GM19452 (cell line): ENCODE results near the gene TACR2.

Experiments used
- ATAC-seq: cut with Tn5 transposase; IDR thresholded peaks from one replicate; pipeline ENCODE4 v1.9.1; 2021; ENCODE audit not compliant: unreplicated experiment

TACR2 gene

DNA sequence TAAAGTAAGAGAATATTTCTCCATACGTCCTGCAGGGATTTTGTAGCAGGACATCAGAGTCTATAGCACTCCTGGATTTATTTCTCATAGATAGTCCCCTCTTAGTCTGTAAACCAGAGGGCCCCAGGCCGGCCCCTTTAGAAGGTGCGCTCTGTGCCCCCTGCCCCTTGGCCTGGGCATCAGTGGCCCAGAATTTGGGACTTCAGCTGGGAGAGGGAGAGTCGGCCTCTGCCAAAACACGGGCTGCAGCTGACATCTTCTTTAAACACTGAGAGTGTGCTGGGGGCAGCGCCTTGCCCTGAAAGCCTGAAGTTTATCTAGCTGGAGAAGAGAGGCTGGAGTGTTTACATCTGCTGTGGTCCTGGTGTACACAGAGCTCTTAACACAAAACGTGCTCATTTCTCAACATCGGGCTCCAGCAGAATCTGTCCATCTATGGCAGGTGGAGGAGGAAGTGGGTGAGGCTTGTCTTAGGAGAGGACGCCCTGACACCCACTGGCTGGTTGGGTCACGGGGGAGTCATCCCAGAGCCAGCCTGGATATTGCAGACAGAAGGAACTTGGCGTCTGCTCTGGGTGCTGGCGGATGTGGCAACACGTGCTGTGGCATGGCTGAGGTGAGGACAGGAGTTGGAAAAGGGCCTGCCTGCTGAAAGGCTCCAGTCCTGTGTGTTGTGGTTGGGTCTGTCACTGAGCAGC, 5.0 kb upstream of the TACR2 start:
- no peak for ATAC-seq

DNA sequence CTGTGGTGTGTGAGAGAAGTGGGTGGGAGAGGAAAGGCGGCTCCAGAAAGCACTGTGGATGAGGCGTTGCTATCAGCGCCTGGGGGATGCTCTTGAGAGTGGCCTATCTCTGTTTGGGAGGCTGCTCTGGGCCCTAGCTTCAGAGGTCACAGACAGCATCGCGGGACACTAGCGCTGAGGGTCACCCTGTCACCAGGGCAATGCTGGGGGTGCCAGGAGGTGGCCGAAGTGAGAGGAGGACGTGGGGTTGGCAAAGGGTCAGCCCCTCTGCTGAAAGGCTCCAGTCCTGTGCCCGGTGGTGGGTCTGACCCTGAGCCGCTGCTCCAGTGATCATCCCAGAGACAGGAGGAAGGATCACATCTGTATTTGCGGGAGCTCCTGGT, 3.0 kb upstream of the TACR2 start:
- no peak for ATAC-seq

DNA sequence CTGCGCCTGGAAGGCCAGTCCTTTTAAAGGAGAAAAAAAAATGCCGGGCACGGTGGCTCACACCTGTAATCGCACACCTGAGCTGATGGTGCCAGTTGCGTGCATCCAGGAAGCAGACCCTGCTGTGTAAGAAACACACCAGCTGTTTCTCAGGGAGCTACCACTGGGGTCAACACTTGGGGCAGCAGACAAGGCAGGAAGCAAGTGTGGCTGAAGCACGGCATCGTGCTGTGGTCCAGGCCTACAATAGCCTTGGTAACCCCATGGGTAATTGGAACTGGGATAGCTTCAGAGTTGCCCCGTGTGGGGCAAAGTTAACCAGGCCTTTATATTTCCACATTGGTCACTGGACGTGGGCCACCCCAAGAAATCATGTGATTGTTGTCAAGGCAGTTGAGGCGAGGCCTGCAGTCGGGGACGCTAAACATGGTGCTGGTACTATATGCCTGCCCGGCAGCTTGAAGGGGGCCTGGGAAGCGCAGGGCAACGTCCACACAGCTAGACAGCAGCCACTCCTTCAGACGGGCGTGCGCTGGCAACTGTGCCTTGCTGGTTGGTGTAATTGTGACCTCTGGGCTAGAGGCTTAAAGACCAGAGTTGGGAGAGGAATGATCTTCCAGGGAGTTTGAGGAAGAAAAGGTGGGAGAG, 2.5 kb upstream of the TACR2 start:
- no peak for ATAC-seq

DNA sequence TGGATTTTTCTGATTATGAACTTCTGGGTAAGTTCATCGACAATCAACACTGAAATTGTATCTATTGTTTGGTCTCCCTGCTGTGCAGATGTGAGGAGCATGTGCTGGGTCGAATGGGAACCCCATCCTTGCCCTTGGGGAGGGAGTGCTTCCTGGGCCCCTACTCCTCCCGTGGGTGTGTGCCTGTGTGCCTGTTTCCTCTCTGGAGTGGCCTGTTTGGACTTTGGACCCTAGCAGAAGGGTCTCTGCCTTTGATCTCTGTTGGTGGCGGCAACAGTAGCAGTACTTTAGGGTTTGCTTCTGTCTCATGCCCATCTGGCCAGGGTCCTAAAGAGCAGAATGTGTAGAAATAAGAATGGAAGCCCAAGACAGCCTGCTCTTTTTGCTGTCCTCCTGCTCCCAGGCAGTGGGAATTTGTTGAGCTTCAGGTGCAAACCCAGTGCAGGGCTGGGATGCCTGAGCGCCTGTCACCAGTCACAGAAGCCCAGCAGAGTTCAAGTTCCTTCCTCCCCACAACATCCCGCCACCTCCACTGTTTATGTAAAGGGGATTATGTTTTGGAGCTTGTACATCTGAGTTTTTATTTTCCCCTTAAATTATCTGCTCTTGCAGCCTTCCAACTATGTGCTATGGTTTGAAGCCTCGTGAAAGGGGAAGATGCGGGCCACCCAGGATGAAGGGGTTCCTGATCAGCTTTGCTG, 1.5 kb upstream of the TACR2 start:
- no peak for ATAC-seq

DNA sequence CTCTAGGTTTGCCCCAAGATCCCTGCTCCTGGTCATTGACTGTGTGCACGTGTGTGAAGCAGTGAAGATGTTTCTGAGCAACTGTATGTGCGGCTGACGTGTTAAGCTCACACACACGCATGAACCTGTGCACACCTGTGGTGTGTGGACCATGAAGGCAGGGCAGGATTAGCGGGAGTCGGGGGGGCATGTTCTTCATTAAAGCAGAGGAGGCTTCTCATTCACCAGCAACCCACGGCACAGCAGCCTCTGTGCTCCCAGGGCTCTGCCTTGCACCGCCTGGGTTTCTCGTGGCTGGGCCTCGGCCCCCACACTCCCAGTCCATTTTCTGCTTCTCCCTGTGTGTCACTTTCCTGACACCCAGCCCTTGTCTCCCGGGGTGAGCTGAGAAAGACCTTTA, 824 bp upstream of the TACR2 start:
- no peak for ATAC-seq

DNA sequence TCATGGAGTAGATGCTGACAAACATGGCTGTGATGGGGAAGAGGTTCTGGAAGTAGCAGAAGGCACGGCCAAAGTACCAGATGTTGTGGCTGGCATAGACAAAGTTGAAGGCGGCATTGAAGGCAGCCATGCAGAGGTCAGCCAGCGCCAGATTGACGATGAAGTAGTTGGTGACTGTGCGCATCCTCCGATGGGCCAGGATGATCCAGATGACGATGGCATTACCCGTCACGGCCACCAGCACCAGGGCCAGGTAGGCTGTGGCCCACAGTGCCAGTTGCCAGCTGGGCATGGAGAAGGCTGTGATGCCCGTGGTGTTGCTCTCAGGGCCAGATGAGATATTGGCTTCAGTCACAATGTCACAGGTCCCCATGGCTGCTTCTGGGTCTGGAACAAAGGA, 767 bp downstream of the TACR2 start:
- no peak for ATAC-seq

DNA sequence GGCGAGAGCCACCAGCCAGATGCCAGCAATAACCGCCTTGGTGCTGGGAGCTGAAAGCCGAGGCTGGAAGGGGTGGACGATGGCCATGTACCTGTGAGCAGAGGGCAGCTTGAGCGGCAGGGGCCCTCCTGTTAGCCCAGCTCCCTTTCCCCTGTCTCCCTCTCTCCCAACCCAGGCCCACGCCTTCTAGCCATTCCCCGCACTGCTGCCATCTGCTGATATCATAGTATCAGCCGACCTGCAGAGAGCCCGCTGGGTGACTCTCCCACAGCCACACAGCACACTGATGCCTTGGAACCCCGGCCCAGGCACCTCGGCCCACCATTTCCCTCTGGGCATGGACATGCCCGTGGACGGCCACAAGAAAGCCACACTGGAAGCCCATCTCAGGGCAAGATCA, 1.7 kb downstream of the TACR2 start:
- ATAC-seq = no peak

DNA sequence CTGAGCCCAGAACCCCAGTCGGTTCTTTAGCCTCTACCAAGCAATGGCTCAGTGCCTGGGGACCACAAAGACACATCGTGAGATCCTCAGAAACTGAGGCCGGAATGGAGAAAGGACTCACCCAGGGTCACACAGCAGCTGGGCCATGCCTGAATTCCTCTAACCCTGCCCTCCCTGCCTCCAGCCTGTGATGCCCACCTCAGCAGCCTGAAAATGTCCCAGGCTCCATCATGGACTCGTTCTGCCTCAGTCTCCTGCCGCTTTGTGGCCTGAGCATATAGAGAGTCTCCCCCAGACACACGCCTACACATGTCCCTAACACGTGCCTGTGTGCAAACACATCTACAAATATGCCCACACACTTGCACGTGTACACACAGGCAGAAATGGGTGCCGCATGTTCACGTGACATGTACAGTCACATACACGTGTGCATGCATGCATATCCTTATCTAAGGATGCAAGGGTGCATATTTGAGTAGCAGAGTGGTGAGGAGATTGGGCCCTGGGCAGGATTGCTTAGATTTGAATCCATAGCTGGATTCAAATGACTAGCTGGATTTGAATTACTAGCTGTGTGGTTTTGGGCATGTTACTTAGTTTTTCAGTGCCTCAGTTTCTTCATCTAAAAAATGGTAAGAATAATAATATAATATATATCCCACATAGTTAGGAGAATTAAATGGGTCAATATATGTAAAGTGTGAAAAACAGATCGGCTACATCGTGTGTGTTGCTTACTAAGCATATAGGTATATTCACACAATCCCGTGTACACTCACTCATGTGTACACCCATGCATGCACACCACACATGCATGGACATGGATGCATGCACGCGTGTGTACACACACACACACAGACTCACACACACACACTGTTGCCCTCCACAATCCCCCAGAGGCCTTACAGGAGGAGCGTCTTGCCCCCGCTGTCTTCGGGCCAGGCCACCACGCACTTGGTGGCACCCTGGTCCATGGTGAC, 2.4 kb downstream of the TACR2 start:
- no peak for ATAC-seq

DNA sequence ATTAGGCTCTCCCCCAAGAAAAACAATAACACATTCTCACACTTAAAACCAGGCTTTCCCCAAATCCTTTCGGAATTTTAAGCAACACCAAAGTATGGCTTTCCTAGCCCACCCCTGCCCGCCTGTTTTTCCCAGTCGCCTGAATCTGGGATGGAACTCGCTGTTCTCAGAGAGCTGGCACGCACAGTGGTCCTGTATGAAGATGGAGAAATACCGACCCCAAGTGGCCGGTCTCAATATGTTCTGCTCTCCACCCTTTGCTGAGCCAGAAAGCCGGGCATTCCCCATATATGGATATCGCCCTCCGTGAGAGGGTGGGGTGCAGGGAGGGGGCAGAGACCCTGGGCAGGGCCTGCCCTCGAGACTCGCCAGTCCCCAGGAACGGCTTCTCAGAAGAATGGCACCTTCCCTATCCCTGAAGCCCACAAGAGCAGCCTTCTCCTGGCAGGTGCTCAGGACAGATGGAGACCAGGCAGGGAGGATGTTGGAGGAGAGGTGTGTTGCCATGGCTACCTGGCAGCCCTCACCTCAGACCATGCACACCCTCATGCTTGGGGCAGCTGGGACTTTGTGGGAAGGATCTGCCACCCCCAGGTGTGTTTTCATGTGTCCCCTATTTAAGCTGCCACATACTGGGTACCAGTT, 3.4 kb downstream of the TACR2 start:
- ATAC-seq = no peak

DNA sequence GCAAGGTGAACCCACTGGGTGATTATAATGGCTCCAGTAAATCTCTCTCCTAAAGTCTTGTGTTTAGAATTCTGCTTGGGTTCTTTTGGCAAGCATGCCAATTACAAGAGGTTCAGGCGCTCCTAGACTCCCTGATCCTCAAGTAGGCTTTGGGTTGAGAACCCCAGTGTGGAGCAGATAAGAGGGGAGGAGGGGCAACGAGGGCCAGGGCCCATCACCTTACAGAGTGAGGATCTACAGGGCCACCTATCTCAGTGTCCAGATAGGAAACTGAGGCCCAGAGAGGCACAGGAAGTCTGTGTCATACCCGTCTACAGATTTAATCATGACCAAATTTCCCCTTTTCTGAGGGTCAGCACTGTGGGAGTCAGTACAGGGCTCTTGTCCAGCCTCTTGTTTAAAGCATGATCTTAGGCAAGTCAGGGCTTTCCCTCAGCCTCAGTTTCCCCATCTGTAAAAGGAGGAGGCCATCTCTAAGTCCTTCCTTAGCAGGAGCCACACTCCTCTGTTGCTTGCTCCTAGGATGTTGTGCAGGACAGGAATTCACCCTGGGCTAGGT, 4.4 kb downstream of the TACR2 start:
- no peak for ATAC-seq

DNA sequence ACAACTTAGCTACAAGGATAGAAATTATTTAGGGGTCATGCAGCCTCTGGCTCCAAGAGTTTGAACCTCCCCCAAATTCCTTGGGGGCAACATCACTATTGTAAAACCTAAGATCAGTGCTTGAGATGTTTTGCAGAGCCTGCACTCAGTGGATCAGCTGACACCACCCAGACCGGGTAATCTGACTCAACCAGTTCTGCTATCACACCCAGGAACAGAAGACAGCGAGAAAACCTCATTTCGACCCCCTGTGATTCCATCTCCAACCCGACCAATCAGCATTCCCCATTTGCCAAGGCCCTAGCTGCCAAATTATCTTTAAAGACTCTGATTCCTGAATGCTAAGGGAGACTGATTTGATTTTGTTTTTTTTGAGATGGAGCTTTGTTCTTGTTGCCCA, 5.2 kb downstream of the TACR2 start:
- ATAC-seq = no peak

DNA sequence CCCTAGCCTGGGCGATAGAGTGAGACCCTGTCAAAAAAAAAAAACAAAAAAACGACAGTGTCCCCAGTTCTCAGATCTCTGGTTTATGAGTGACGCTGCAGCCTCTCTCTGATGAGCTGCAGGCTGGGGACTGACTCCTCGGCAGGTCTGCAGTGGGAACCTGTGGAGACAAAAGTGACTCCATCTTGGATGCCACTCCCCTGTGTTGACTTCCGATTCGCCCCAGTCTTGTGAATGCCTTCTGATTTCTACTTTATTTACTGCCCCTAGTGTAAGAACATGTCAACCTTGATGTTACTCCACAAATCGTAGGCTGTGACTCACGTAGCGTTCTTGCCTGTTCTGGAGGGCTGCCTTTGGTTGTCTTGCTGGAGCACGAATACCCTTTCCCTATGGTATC, 6.2 kb downstream of the TACR2 start:
- no peak for ATAC-seq

DNA sequence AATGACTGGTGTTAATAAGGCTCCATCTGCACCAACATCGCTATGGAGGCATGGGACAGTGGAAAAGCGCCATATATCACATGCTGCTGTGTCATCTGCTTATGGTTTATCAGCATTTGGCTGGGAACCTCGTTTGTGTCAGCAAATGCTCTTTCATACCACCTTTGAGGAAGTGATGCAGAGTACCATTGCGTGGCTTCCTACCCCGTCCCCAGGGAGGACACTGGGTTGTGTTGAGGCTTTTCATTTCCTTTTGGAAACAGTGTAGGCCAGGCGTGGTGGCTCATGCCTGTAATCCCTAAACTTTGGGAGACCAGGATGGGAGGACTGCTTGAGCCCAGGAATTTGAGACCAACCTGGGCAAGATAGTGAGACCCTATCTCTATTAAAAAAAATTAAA, 6.8 kb downstream of the TACR2 start:
- peak; percentile 42 for ATAC-seq

DNA sequence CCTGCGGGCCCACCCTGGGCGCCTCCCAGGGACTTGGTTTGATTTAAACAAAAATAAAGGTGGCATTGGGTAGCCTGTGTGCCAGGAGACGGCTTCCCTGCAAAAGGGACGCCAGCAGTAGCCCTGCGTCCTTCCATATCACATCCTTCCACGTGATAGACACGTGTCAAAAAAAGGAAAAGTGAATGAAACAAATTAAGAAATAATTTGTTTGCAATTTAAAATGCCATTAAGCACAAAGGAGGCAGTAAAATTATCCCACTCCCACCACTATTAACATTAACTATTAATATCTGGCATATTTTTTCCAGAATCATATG, 7.6 kb downstream of the TACR2 start:
- ATAC-seq = no peak

DNA sequence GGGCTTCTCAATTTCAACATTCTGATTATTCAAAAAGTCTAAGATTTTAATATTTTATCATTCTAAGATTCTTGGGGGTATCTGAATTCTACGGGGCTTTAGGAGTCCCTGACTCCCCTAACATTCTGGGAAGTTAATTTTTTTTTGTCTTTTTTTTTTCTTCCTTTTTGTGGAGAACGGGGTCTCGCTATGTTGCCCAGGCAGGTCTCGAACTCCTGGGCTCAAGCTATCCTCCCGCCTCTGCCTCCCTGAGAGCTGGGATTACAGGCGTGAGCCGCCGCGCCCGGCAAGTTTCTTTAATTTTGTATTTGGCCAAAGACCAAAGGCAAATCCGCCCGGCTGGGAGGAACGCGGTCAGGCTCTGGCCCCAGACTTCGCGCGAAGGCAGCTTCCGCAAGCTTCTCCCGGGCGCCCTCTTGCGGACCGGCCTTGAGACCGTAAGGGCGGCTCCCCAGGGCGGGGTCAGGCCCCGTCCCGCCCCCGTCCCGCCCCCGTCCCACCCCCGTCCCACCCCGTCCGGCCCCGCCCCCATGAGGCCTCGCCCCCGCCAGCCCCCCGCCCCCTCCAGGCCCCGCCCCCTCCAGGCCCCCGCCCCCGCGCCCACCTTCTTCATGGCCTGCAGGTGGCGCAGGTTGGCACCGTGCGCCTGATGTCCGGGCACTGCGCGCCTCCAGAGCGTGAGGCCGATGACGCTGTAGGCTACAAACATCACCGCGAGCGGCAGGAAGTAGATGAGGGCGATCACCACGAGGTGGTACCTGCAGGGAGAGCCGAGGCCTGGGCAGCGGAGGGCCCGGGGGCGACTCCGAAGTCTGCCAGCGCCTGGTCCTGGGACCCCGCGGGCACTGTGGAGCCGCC, 8.2 kb downstream of the TACR2 start:
- ATAC-seq = peak; percentile 75

DNA sequence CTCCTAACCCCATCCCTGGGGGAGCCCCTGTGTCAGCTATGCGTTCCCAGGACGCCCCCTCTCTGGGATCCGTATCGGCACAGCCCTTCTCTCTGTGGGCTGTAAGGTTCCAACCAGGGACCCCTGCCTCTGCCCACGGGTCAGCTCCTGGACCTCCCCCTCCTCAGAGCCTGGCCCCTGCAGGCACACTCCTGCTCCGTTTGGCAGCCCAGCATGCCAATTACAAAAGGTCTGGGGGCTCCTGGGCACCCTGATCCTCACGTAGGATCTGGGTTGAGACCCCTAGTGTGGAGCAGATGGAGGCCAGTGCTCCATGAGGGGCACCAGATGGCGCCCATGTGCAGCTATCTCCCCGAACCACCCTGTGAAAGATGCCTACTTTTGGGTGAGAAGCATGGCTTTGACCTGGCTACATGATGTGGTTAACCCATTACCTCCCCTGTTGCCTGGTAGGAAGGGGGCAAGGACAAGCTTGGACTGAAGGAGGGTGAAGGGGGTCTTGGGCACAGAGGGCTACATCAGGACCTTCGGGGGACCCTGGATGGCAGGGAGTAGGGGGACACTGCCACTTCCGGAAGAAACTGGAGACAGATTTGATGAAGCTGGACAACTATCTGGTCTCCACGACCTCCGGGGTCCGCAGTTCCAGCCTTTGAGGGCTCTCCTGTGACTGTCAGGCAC, 9.0 kb downstream of the TACR2 start:
- ATAC-seq = no peak

DNA sequence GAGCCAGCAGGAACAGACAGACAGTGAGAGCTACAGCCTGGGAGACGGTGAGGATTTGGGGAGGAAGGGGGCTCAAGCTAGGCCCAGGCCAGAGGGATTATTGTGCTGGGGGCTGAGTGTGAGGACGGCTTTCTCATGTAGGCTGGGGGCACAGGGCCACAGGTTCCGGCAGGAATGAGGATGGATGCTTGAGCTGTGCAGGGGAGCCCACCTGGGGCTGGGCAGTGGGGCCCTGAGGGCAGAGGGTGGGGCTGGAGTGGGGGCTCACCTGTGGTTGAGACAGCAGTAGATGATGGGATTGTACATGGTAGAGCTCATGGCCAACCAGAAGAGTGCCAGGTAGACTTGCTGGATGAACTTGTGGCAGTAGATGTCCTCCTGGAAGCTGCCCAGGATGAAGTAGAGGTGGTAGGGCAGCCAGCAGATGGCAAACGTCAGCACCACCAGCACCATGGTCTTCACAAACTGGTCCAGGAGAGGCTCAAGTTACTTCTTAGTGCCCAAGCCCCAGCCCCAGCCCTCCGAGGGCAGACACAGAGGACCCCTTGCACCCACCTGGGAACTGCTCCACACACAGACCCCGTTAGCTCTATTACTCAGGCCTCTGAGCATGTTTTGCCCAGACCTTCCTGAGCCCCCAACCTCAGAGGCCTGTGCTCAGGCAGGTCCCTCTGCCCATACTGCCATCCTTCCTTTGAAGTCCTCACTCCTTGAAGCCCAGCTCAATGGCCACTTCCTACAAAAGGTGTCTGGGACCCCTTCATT, 9.7 kb downstream of the TACR2 start:
- no peak for ATAC-seq

DNA sequence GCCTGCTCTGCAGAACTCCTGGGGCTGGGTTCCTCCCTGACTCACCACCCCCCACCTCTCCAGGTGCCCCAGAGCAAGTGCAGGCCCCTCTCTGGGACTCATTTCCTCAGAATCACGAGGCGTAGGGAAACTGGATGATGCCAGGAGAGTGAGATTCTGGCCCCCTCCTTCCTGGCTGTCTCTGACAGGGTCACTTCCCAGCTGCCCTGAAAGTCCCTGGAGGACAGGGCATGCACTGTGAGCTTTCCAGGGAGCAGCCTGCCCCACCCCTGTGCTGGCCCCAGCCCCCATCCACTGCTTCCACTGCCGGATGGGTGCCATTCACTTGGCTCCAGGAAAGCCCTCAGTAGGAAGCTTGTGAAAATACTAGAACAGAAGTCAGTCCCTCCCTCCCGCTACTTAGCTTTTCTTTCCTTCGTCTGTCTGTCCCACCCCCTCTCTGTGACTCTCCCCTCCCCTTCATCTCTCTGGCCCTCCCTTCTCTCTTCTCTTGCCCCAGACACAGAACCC, 10.4 kb downstream of the TACR2 start:
- ATAC-seq = no peak
